Measurements from ENCODE around the gene DUSP28. TPM values are rescaled to one million over a fixed set of nuclear protein-coding genes. Genes with fewer than 3 reads are reported as not detected.

The DUSP28 gene
- polyA plus RNA-seq, 1 experiment: 6.1 TPM

DNA sequence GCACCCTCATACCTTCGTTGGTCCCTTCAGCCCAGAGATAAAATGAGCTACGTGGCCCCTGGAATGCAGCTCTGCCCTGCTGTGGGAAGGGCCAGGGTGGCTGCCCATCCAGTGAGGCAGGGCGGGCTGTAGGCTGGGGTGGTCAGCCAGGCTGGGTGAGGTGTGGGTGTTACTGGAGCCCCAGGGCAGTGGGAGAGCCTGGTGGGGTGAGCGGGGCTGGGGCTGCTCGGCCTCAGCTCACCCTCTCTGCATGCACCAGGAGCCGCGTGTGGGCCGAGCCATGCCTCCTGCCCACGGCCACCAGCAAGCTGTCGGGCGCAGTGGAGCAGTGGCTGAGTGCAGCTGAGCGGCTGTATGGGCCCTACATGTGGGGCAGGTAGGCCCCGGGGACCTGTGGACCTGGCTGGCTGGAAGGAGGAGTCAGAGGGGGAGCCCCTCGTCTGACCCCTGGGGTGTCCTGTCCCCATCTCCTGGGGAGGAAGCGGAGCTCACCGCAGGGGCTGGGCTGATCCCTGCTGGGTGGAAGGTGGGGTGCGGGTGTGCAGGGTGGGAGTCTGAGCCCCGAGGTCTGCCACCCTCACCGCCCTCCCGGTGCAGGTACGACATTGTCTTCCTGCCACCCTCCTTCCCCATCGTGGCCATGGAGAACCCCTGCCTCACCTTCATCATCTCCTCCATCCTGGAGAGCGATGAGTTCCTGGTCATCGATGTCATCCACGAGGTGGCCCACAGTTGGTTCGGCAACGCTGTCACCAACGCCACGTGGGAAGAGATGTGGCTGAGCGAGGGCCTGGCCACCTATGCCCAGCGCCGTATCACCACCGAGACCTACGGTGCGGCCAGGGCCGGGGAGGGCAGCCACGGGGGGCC lies 13.6 kb downstream of the DUSP28 start:
- no peak for DNase-seq (ENCODE audit: low read depth, low spot score)
- H3K27ac ChIP-seq (ENCODE audit: low read depth, low read length): no peak overlapping the region
- POLR2A ChIA-PET: no interaction called here
- no peak overlapping the region for H3K4me3 ChIP-seq (ENCODE audit: low read depth, low read length)
- TF ChIP-seq, protein P1, sequence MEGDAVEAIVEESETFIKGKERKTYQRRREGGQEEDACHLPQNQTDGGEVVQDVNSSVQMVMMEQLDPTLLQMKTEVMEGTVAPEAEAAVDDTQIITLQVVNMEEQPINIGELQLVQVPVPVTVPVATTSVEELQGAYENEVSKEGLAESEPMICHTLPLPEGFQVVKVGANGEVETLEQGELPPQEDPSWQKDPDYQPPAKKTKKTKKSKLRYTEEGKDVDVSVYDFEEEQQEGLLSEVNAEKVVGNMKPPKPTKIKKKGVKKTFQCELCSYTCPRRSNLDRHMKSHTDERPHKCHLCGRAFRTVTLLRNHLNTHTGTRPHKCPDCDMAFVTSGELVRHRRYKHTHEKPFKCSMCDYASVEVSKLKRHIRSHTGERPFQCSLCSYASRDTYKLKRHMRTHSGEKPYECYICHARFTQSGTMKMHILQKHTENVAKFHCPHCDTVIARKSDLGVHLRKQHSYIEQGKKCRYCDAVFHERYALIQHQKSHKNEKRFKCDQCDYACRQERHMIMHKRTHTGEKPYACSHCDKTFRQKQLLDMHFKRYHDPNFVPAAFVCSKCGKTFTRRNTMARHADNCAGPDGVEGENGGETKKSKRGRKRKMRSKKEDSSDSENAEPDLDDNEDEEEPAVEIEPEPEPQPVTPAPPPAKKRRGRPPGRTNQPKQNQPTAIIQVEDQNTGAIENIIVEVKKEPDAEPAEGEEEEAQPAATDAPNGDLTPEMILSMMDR (IDR thresholded peaks at IDR 0.05; ENCODE audit: low read depth, low read length): no peak
- H3K9me3 ChIP-seq (ENCODE audit: control insufficient read depth, insufficient read depth, low read length): no peaks in the 10 kb centered on the region; the same call in 1 of the 2 replicates
- no peaks in the 10 kb centered on the region for H3K27me3 ChIP-seq (ENCODE audit: control insufficient read depth, insufficient read depth, low read length)
- CTCF ChIA-PET: no interaction called here

GRCh38 chr2:240574386-240575100 lies 14.4 kb downstream of the DUSP28 start:
- DNase-seq (ENCODE audit: low read depth, low spot score): no peak
- ChIA-PET POLR2A (no interaction called here), CTCF (no interaction called here)
- no peak overlapping the region for H3K27ac ChIP-seq (ENCODE audit: low read depth, low read length)
- TF ChIP-seq, protein P1 (IDR thresholded peaks at IDR 0.05; ENCODE audit: low read depth, low read length): no peak
- no peaks in the 10 kb centered on the region for H3K27me3 ChIP-seq (ENCODE audit: control insufficient read depth, insufficient read depth, low read length)
- no peak overlapping the region for H3K4me3 ChIP-seq (ENCODE audit: low read depth, low read length)
- no peaks in the 10 kb centered on the region; the same call in 1 of the 2 replicates for H3K9me3 ChIP-seq (ENCODE audit: control insufficient read depth, insufficient read depth, low read length)

DNA sequence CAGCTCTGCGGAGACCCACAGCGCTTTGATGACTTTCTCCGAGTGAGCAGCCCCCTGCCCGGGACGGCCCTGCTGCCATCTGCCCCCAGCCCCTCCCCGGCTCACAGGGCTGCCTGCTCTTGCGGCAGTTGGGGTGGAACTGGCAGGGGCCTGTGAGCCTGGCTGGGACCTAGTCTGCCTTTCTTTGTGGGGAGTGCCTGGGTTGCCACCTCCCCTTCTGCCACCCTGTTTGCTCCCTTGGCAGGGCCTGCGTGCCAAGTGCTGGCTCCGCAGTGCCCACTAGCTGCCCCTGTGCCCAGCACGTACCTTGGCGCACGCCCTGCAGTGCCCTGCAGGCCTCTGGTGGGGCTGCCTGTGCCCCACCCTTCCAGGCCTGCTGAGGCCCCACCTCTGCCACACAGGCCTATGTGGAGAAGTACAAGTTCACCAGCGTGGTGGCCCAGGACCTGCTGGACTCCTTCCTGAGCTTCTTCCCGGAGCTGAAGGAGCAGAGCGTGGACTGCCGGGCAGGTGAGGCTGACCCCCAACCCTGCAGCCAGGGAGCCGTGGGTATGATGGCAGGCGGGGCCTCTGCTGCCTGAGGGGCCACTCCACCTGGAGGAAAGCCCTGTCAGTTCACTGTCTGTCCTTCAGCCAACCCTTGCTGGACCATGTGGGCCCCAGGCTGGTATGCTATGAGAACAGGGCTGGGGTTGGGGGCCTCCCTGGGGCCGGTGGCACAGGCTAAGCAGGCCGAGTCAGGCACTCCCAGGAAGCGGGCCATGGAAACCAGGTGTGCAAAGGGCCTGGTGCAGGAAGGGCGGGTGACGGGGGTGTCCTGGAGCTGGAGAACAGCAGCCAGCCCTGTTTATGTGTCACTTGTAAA lies 15.2 kb downstream of the DUSP28 start:
- TF ChIP-seq, protein P1 (IDR thresholded peaks at IDR 0.05; ENCODE audit: low read depth, low read length): no peak
- POLR2A ChIA-PET: interaction anchor here (2.0 kb wide), 1 partner anchor 11 kb away, joined by 5 read pairs; the partner anchor contains the start of gene CAPN10

GRCh38 chr2:240576036-240576435 lies 15.9 kb downstream of the DUSP28 start:
- H3K9me3 ChIP-seq (ENCODE audit: control insufficient read depth, insufficient read depth, low read length): no peaks in the 10 kb centered on the region; the same call in 1 of the 2 replicates
- CTCF ChIA-PET: no interaction called here
- H3K4me3 ChIP-seq (ENCODE audit: low read depth, low read length): no peak overlapping the region
- POLR2A ChIA-PET: interaction anchor here (2.0 kb wide), 1 partner anchor 10 kb away, joined by 5 read pairs; the partner anchor contains the start of gene CAPN10
- TF ChIP-seq, protein P1 (IDR thresholded peaks at IDR 0.05; ENCODE audit: low read depth, low read length): no peak
- H3K27me3 ChIP-seq (ENCODE audit: control insufficient read depth, insufficient read depth, low read length): no peaks in the 10 kb centered on the region
- DNase-seq (ENCODE audit: low read depth, low spot score): no peak
- H3K27ac ChIP-seq (ENCODE audit: low read depth, low read length): no peak overlapping the region

More for the DNA sequence above, 15.2 kb downstream of the DUSP28 start:
- no peak for DNase-seq (ENCODE audit: low read depth, low spot score)
- no peak overlapping the region for H3K27ac ChIP-seq (ENCODE audit: low read depth, low read length)
- CTCF ChIA-PET: no interaction called here
- H3K4me3 ChIP-seq (ENCODE audit: low read depth, low read length): no peak overlapping the region
- no peaks in the 10 kb centered on the region; the same call in 1 of the 2 replicates for H3K9me3 ChIP-seq (ENCODE audit: control insufficient read depth, insufficient read depth, low read length)
- H3K27me3 ChIP-seq (ENCODE audit: control insufficient read depth, insufficient read depth, low read length): no peaks in the 10 kb centered on the region
